Thymus (tissue), 14 donors: ENCODE results near the gene SPANXN4. TPM values are rescaled to one million over a fixed set of nuclear protein-coding genes. Genes with fewer than 3 reads are reported as not detected.

Source experiments
- DNase-seq, 9 donors: peaks; one replicate each; pipeline ENCODE4 v3.0.0-alpha.2; 2013; ENCODE audit warnings: low spot score in 9 of 9, low read depth in 6 of 9, missing footprints in 1 of 9
- H3K27ac ChIP-seq, 2 donors: one replicate each; pipeline ENCODE4 v1.5.1; 2013; ENCODE audit warnings: control low read depth in 1 of 2, low read depth in 1 of 2, low read length in 1 of 2, mild to moderate bottlenecking in 1 of 2, moderate library complexity in 1 of 2
- H3K27me3 ChIP-seq, 2 donors: one replicate each; pipeline ENCODE4 v1.5.1; 2013; ENCODE audit warnings: low read length in 1 of 2; ENCODE audit not compliant: control insufficient read depth in 2 of 2, insufficient read depth in 1 of 2
- H3K36me3 ChIP-seq, 2 donors: one replicate each; pipeline ENCODE4 v1.5.1; 2013; ENCODE audit warnings: low read length in 1 of 2, mild to moderate bottlenecking in 1 of 2, moderate library complexity in 1 of 2; ENCODE audit not compliant: control insufficient read depth in 2 of 2, insufficient read depth in 2 of 2
- H3K4me1 ChIP-seq, 2 donors: one replicate each; pipeline ENCODE4 v1.5.1; 2013; ENCODE audit warnings: low read length in 2 of 2; ENCODE audit not compliant: control insufficient read depth in 2 of 2, insufficient read depth in 2 of 2
- H3K4me3 ChIP-seq, 2 donors: one replicate each; pipeline ENCODE4 v1.5.1; 2013; ENCODE audit warnings: low read length in 2 of 2, control low read depth in 1 of 2, mild to moderate bottlenecking in 1 of 2
- H3K9me3 ChIP-seq, 2 donors: one replicate each; pipeline ENCODE4 v1.5.1; 2013; ENCODE audit warnings: low read length in 1 of 2, mild to moderate bottlenecking in 1 of 2; ENCODE audit not compliant: control insufficient read depth in 2 of 2, insufficient read depth in 1 of 2
- WGBS: extraction: QIAGEN DNeasy Blood & Tissue Kit; methylation state at CpG from one replicate; pipeline ENCODE4 v1.1.7; 2013; 5-methylcytosine and 5-hydroxymethylcytosine counted together
- long read RNA-seq, 10 donors: transcript quantifications; one replicate each; lab custom pipeline, GENCODE V29; 2026
- polyA plus RNA-seq: library from polyadenylated mRNA; stranded (reverse); fragments of 200-250 nt; gene quantifications from one replicate; pipeline ENCODE4 v1.2.3, GENCODE V29; 2013
- total RNA-seq: library from RNA; stranded (reverse); fragments of 120-200 nt; gene quantifications from one replicate; pipeline ENCODE4 v1.2.4, GENCODE V29; 2013
- donor health status: healthy.

SPANXN4 gene
- not detected for total RNA-seq
- polyA plus RNA-seq = not detected
- long read RNA-seq, donor 1 = 0 reads
- long read RNA-seq, donor 2 = 0 reads
- long read RNA-seq, donor 3 = 0 reads
- long read RNA-seq, donor 4 = 0 reads
- long read RNA-seq, donor 5 = 0 reads
- long read RNA-seq, donor 6 = 0 reads
- long read RNA-seq, donor 7 = 0 reads
- long read RNA-seq, donor 8 = 0 reads
- long read RNA-seq, donor 9 = 0 reads
- long read RNA-seq, donor 10 = 0 reads

DNA sequence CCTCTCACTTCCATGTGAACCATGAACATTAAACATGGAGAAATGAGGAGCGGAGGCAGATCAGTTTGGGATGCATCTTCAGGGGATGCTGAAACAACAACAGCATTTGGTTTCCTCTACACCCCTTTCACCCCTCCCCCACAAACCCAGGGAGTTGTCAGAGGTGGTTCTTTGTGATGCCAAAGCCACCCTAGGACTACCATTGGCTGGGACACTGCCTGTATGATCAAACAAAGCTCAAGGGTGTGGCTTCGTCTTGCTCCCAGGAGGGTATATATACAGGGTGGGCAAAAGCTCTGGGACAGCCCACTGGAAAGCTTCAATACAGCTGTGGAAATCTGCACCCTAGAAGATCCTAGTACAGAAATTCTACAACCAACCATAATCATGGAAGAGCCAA, at the start of gene SPANXN4:
TSS of gene SPANXN4 (plus strand) at position 301 of the 400 bp plus-strand sequence. CDS start at position 388, 87 bp downstream.
- Histone ChIP-seq H3K9me3 (no peaks in the 10 kb centered on the region), H3K27ac (no peak within 1 kb of the TSS), H3K36me3 (no peaks in the 10 kb centered on the region), H3K4me1 (no peaks in the 10 kb centered on the region), H3K4me3 (no peak within 1 kb of the TSS), H3K27me3 (no peaks in the 10 kb centered on the region)
- DNase-seq = no peak
- 88% methylated on average over 2 of the region's 2 CpGs for WGBS

DNA sequence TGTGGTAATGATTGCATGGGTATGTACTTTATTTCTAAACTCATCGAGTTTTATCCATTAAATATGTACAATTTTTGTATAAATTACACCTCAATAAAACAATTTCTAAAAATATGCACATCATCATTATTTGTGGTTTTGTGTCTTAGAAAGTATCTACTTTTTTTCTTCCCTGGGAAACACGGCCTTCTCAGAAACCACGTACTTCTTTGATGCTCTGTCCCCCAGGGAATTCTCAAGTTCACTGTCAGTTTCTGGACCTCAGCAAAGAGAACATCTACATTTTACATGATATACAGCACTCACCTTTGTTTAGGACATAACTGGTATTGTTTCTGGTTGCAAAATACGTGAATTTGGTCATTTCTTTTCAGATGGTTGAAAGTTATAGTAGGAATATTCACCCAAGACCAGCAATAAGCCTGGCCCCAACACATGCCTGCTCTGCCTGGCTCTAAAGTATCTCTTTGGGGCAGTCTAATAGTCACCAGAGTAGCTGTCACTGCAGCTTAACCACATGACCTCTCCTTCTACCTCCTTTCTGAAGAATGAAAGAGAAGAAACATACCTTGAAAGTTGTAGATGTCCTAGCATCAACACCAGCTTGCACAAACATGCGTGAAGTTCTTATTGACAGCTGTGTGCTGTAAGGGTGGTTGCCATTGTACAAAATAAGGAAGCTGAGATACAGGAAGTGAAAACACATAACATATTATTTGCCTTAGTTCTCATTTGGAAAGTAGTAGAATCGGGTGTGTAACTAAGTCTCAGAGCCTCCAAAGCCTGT, 48.4 kb upstream of the SPANXN4 start:
- H3K4me1 ChIP-seq = no peaks in the 10 kb centered on the region
- H3K4me3 ChIP-seq = no peak overlapping the region
- 65% methylated on average over 6 of the region's 6 CpGs for WGBS
- H3K9me3 ChIP-seq = no peaks in the 10 kb centered on the region
- H3K27ac ChIP-seq = no peak overlapping the region
- no peaks in the 10 kb centered on the region for H3K27me3 ChIP-seq
- no peaks in the 10 kb centered on the region for H3K36me3 ChIP-seq
- DNase-seq = no peak

GRCh38 chrX:142978130-142978684, 47.5 kb upstream of the SPANXN4 start:
- no peaks in the 10 kb centered on the region for H3K4me1 ChIP-seq
- no peaks in the 10 kb centered on the region for H3K27me3 ChIP-seq
- no peak overlapping the region for H3K4me3 ChIP-seq
- H3K36me3 ChIP-seq = no peaks in the 10 kb centered on the region
- 26% methylated on average over 4 of the region's 4 CpGs for WGBS
- no peaks in the 10 kb centered on the region for H3K9me3 ChIP-seq
- no peak for DNase-seq
- no peak overlapping the region for H3K27ac ChIP-seq

DNA sequence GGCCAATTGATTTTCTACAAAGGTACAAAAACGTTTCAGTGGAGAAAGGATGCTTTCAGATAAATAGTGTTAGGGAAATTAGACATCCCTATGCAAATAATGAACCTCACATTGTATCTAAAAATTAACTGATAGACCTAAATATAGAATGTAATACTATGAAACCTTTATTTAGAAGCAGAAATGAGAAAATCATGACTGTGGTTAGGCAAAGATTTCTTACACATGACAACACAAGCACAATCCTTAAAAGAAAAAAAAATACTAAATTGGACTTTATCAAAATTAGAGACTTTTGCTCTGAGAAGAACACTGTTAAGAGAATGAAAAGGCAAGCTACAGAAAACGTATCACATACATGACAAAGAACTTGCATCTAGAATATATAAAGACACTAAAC, 43.0 kb upstream of the SPANXN4 start:
- Histone ChIP-seq H3K9me3 (no peaks in the 10 kb centered on the region), H3K27ac (no peak overlapping the region), H3K27me3 (no peaks in the 10 kb centered on the region), H3K4me3 (no peak overlapping the region), H3K4me1 (no peaks in the 10 kb centered on the region), H3K36me3 (no peaks in the 10 kb centered on the region)
- WGBS = 65% methylated on average over 2 of the region's 2 CpGs
- DNase-seq = no peak

DNA sequence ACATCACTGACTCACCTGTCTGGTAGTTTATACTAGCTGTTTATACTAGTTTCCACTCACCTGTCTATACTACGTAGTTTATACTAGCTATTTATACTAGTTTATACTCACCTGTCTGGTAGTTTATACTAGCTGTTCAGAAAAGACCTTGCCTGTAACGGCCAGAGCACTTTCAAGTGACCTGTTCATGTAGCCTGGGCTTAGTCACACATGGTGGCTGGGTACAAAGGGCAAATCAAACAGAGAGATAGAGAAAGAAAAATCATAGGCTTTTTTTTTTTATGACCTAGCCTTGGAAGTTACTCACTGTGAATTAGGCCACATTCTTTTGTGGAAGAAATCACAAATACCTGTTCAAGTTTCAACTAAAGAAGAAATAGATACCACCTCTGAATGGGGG, 30.7 kb upstream of the SPANXN4 start:
- H3K9me3 ChIP-seq = no peaks in the 10 kb centered on the region
- no peak overlapping the region for H3K27ac ChIP-seq
- H3K27me3 ChIP-seq = no peaks in the 10 kb centered on the region
- DNase-seq = no peak
- 37% methylated on average over 2 of the region's 2 CpGs for WGBS
- H3K36me3 ChIP-seq = no peaks in the 10 kb centered on the region
- H3K4me1 ChIP-seq = no peaks in the 10 kb centered on the region
- no peak overlapping the region for H3K4me3 ChIP-seq

DNA sequence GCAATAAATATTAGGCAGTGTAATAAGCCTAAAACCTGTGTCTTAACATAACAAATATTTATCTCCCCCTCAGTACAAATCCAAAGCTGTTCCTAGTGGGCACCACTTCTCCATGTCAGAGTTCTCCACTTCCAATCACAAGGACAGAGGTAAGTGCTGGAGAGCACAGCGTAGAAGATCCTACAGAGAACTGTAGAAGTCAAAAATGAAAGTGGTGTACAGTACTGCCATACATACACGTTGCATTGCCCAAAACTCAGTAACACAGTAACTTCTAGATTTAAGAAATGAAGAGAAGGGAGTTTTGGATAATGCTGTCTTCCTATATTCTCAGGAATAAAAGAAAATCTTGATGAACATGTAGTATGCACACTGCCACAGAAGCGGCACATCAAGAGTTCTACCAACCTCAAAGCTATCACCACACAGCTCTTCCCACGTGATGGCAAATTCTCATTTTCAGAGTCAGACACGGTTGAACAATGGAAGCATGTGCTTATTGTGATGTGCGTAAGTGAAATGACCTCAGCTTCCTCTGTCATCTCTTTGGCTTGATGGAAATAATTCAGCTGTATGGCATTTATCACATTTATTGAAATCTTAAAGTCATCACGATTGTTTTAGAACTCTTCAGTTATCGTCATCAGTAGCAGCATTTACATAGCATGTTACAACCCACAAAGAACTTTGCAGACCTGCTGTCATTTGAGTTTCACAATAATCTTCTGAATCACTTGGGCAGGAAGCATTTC, 27.1 kb upstream of the SPANXN4 start:
- WGBS = 82% methylated on average over 8 of the region's 8 CpGs
- H3K9me3 ChIP-seq = no peaks in the 10 kb centered on the region
- H3K4me3 ChIP-seq = no peak overlapping the region
- no peak for DNase-seq
- no peaks in the 10 kb centered on the region for H3K27me3 ChIP-seq
- no peaks in the 10 kb centered on the region for H3K36me3 ChIP-seq
- H3K27ac ChIP-seq = no peak overlapping the region
- no peaks in the 10 kb centered on the region for H3K4me1 ChIP-seq

GRCh38 chrX:142999199-142999701, 26.5 kb upstream of the SPANXN4 start:
- Histone ChIP-seq H3K4me1 (no peaks in the 10 kb centered on the region), H3K27me3 (no peaks in the 10 kb centered on the region), H3K9me3 (no peaks in the 10 kb centered on the region), H3K27ac (no peak overlapping the region), H3K4me3 (no peak overlapping the region), H3K36me3 (no peaks in the 10 kb centered on the region)
- no peak for DNase-seq
- 93% methylated on average over 6 of the region's 6 CpGs for WGBS

DNA sequence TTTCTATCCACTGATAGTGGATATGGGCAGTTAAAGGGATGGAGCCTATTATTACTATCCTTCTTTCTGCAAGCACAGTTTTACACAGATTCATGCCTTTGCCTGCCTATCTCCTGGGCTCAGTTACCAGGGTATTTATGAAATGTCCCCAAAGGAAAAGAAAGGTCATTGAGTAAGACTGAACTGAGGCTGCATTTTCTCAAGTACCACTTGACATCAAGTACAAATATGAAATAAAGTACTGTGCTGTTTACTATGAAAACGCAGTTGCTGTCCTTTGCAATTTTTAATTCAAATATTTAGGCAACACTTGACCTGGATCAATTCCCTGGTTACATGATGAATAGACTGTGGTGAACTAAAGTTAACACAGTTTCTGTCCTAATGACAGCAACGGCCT, 23.5 kb upstream of the SPANXN4 start:
- Histone ChIP-seq H3K27ac (no peak overlapping the region), H3K4me1 (no peaks in the 10 kb centered on the region), H3K4me3 (no peak overlapping the region), H3K36me3 (no peaks in the 10 kb centered on the region), H3K27me3 (no peaks in the 10 kb centered on the region), H3K9me3 (no peaks in the 10 kb centered on the region)
- no peak for DNase-seq
- 88% methylated on average over 2 of the region's 2 CpGs for WGBS

GRCh38 chrX:143017272-143017671, 8.5 kb upstream of the SPANXN4 start:
- 81% methylated on average over 2 of the region's 2 CpGs for WGBS
- DNase-seq = no peak
- Histone ChIP-seq H3K4me3 (no peak overlapping the region), H3K9me3 (no peaks in the 10 kb centered on the region), H3K36me3 (no peaks in the 10 kb centered on the region), H3K27ac (no peak overlapping the region), H3K27me3 (no peaks in the 10 kb centered on the region), H3K4me1 (no peaks in the 10 kb centered on the region)
